Stimulated activated CD8-positive, alpha-beta memory T cell treated with anti-CD3 and anti-CD28 coated beads, Interleukin-15, amount 100 ng/mL, for 24 hours (primary cell): ENCODE data around the gene B3GALT4.
A peak's percentile ranks its signal among the peaks of the same experiment; 100 is the strongest.

ENCODE experiments used
- DNase-seq: peaks from one replicate; pipeline ENCODE4 v3.0.0-alpha.2; 2020; ENCODE audit warnings: low read depth

The B3GALT4 gene

DNA sequence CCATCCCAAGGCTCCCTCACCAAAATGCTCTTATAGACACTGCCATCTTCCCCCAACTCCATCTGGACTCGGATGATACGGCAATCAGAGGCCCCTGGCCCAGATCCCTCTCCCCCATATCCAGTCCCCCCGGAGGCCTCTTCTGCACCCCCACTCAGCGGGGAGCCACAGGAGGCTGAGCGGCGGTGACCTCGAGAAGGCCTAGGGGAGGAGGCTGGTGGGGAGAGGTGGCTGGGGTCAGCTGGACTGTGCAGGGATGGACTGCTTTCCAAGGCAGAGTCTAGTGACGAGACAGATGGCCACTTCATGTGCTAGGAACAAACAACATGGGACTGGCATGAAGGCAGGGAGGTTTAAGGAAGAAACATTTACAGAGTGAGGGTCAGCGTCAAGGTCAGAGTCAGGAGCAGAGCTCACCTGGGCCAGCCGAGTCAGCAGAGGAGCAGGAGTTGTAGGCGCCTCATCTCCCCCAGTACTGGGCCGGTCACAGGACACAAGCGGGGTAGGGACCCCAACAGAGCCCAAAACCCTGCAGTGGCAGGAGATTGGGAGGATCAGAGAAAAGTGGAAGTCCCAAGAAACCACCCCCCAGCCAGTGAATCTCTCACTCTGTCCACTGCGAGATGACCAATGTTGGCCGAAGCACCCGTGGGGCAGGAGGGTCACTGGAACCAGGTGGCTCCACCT lies 16.2 kb downstream of the B3GALT4 start:
- DNase-seq = no peak

DNA sequence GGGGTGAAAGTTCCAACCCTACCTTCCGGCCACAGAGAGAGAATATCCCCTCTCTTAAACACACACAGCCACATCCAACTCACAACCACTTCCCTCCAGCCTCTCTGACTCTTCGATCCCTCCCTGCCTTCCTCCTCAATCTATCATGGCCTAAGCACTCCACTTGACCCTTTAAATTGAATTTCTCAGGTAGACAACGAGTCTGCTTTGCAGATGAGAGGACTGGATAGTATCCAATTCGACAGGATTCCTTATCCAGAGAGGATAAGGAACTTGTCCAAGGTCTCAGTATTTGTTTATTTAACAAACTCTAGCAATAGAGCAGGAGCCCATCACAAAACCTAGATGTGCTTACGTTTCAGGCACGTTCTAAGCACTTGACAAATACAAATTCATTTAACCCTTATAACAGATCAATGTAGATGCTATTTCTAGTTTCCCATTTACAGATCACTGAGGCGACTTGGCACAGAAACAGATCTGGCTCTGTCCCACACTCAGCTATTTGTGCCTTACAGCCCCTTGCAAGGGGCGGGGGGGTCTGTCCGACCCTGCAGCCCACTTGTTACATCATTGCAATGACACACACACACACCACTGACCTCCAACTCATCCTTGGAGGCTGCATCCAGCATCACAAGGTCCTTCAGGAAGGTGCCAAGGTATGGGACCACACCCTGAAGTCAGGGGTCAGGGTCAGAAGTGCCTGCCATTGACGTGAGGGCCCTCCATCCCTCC lies 17.3 kb downstream of the B3GALT4 start:
- no peak for DNase-seq

DNA sequence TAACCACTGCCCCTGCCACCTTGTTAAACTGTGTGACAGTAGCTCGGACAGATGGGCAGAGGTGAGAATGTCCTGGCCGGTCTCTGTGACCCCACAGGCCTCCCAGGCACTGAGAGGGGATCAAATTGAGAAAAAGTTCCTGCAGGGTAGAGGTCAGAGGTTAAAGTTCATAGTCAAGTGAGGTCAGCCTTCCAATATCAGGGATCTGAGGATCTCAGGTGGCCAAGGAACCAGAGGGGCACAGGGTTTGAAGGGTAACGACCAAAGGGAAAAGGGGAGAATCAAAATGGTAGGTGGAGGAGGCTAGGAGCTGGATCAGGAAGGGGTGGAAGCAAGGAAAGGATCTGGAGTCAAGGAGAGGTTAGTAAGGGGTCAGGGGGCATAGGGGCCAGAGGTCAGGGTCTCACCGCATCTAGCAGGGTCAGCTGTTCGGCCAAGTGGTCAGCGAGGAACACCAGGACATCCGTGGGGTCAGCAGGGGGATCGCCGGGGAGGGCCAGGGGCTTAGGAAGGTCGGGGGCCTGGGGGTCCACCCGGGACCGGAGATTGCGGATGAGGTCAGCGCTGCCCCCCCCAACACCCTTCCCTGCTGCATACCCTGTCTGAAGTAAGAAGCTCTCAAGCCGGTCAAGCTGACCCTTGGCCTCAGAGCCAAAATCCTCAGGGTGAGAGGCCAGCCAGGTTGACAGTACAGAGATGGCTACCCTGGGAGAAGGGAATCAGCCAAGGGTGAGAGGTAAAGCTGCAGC lies 18.9 kb downstream of the B3GALT4 start:
- no peak for DNase-seq

DNA sequence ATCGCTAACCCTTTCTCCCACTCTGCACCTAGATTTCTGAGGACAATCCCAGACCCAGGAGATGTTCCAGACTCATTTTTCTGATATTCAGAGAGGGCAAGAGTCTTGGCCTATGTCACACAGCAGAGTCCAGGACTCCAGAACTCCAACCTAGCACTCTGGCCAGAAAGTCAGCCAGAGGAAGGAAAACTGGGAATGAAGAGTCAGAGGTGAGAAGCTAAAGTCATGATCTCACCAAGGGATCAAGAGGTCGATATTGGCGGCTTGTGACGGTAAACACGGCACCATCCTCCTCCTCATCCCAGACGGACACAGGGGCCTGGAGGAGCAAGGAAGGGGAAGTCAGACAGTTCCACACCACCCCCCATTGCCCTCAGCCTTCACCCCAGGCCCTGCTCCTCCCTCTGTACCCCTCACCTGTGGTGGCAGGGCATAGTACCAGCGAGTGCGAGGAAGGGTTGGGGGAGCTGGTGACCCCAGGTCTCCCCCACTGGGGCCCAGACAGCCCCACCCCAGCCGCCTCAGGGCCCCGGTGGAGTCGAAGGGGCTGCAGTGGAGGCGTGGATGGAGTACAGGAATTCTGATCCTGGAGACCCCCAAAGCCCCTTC lies 20.0 kb downstream of the B3GALT4 start:
- no peak for DNase-seq

DNA sequence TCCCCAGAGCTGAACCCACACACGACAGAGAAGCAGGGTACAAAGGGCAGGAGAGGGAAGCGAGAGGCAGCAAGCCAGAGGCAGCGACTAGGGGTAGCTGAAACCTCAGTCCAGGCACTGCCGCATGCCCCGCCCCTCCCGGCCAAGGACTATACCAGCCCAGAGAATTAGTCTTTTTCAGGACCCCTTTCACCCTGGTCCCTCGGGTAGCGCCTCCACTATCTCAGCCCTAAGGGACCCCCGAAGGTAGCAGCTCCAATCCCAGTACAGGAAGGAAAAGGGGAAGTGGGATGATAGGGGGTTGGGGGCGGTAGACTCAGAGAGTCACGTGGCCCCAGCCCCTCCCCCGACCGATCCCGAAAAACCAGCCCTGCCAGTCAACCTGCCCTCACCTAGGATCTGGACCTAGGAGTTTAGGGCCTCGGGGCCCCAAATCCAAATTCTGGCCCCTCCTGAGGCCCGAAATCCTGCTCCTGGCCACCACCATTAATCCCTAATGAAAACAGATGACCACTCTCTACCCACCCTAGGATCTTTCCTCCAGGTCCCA lies 20.6 kb downstream of the B3GALT4 start:
- DNase-seq = no peak

DNA sequence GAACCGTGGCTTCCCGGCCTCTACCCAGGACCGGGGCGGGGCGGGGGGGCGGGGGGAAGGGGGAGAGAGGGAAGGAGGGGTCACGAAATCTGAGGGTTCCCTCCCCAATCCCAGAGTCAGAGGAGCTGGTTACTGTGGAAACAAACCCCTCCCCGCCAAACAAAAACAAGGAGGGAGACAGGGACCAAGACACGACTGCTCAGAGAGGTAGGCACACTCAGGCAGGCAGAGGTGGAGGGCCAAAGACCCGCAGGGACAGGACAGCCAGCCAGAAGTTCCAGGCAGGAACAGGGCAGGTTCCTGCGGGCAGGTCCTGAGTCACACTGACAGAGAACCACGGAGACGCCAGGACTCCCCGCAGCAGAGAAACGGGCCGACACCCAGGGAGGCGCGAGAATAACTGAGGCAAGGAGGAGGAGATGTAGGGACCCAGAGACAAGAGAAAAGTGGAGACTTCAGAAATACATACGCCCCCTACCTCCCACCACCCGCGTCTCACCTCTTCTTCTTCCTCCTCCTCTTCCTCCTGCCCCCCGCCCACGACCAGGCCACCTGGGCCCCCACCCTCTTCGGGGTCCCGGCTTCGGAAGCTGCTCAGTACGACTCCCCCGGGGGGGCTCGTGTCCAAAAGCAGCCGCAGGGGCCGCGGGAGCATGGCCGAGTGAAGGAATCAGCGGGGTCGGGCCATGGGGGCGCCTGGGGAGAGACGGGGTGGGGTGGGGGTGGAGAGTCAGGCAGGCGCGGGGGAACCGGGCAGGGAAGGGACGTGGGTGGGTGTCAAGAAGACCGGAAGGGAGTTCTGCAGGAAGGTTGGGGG lies 21.2 kb downstream of the B3GALT4 start:
- no peak for DNase-seq

DNA sequence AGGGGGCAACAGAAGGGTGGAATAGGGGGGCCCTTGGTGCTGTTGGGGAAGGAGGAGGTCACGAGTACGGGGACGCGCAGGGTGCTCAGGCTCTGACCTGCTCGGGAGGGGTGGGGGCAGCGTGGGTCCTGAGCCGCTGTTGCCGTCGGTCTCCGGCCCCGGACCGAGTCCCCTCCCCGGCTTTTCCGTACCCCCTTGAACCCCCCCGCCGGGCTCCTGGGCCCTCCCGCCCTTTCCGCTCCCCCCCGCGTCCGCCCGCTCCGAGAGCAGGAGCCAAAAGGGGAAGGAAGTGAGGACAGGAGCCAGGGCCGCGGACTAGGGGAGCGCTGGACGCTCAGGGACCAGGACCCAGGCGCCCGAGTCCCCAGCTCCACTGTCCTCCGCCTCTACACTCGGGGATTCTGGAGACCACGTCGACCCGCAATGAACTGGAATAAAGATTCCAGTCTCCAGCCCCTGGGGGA lies 21.9 kb downstream of the B3GALT4 start, which contains the start of gene RGL2:
Gene RGL2, minus strand, starts transcription at position 170 of the 464 bp plus-strand sequence. CDS start 332 bp downstream, outside the sequence.
- DNase-seq = no peak

DNA sequence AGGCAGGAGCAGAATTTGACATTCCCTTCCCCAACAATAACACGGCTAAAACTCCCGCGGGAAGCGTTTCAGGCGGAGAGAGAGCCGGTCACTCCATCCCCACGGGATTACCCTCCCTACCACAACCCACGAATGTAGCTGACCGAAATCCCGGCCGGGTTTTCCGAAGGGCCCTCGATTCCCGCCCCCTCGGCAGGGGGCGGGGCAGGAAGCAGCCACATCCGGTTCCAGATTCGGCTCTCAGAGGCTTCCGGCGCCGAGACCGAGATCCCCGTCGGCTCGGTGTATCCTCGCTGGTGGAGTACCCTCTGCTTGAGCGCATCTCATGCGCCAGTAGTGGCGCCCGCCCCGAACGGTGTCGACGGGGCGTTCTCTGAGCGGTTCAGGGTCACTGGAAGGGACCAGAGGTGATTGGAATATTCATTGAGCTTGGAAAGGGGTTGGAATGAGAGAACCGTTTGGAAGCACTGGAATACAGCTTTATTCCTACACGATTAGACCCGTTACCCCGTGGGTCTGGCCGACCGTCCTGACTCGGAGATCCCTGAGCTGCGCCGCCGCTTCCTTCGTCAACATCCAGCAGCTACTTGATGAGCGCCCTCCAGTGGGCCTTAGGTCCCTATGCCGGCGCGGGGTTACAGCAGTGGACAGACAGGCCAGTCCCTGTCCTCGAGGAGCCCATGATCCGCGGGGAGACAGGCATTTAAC lies 22.5 kb downstream of the B3GALT4 start:
- DNase-seq = peak; percentile 87

DNA sequence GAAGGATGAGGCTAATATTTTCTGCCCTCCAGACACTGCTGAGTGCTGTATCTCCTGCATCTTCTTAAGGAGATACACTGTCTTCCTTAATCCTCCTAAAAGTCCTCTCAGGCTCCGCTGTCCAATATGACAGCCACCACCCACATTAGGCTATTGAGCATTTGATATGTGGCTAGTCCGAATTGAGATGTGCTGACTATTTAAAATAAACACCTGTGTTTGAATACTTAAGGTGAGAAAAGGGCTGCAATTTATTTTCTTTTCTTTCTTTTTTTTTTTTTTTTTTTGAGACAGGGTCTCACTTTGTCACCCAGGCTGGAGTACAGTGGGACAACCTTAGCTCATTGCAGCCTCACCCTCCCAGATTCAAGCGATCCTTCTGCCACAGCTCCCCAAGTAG lies 25.0 kb downstream of the B3GALT4 start:
- DNase-seq = no peak

DNA sequence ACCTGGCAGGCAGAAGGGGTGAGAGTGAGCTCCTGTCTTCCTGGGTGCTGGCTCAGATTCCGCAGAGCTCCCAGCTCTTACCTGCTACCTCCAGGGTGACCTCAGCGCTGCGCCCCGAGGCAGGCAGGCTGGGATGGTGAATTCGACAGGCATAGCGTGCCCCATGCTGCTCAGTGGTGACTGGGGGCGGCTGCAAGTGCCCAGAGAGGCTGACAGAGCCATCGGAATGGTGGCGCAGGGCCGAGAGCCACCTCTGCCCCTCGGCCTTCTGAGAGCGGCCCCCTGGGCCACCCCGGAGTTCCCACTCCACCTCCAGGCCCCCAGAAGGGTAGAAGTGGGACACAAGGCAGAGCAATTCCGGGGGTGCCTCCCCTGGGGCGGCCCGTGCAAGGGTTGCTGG lies 27.3 kb downstream of the B3GALT4 start:
- no peak for DNase-seq

DNA sequence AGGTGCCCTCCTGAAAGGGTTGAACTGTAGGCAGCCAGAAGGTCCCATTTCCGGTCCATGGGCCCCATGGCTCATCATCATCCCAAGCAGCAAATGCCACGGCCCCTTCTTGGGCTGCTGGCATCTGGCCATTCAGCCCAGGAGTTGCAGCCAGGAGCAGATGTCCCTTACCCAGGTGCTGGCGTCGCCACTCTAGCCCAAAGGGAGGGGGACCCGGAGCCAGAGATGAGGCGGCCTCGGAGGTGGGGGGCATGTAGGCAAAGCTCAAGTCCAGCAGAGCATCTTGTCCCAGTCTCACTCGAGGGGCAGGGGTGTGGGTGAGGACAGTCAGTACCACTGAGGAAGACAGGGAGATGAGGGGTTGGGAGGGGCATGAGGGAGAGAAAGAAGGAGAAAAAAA lies 28.1 kb downstream of the B3GALT4 start:
- no peak for DNase-seq

DNA sequence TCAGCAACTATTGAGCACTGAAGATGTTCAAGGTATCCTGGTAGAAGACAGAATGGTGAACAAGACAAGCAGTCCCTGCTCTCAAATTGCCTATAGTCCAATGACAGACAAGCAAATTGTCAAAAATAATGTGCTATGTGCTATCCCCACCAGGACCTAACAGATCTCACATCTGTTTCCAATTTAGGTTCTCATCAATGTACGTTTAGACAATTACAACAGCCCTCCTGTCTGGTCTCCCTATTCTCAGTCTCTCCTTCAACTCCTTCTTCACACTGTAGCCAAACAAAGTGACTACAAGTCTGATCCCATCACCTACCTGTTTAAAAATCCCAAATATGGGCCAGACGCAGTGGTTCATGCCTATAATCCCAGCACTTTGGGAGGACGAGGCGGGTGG lies 29.4 kb downstream of the B3GALT4 start:
- DNase-seq = no peak

DNA sequence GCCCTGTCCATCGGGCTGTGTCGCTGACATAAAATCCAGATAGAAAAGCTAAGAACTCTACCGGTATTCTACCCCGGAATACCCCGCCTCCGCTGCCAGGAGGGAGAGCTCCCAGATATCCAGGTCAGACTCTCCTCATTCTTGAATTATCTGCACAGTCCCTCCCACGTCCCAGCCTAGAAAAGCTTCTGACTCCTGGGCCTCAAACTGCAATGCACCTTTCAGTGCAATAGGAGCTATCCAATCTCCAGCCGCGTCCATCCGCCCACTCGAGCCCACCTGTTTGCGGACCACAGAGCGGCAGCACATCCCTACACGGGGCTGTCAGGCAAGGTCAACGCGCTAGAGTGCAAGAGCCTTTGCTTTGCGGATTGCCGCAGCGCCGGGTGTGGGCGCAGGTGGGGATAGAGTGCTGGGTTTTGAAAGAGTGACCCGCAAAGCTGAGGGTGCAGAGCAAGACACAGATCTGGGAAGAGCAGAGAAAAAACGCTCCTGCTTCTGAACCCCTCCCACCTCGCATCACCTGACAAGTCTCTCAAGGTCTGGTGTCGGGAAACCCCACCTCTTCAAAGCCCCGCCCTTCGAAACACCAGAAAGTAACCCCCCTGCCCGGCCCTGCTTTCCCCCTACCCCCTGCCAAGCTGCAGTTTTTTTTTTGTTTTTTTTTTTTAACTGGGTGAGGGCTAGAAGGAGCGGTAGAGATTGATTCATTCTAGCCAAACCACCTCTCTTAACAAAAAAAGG lies 35.6 kb downstream of the B3GALT4 start:
- no peak for DNase-seq

DNA sequence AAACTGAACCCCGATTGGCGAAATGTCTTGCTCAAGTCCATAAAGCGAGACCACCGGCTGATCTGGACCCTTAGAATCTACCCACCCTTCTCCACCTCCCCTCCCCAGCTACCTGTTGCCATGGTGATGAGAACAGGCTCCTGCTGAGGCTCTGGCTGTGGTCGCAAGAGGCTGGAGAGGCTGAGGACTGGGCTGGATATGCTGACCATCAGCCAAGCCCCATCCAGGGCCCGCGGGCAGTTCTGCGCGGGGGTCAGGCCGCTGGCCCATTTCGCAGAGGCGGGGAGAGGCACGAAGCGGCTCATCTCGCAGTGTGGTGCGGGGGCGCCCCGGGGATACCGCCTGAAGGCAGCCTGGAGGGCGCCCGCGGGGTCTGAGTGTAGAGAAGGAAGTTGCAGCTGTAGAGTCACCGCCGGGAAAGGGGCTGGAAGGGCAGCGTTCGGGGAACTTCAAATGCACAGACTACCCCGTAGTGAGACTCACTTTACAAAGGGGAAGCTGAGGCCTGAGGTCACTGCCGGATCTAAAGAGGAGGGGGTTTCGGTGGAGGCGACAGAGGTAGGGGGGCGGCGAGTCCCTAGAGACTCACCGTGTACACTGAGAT lies 36.3 kb downstream of the B3GALT4 start:
- no peak for DNase-seq

DNA sequence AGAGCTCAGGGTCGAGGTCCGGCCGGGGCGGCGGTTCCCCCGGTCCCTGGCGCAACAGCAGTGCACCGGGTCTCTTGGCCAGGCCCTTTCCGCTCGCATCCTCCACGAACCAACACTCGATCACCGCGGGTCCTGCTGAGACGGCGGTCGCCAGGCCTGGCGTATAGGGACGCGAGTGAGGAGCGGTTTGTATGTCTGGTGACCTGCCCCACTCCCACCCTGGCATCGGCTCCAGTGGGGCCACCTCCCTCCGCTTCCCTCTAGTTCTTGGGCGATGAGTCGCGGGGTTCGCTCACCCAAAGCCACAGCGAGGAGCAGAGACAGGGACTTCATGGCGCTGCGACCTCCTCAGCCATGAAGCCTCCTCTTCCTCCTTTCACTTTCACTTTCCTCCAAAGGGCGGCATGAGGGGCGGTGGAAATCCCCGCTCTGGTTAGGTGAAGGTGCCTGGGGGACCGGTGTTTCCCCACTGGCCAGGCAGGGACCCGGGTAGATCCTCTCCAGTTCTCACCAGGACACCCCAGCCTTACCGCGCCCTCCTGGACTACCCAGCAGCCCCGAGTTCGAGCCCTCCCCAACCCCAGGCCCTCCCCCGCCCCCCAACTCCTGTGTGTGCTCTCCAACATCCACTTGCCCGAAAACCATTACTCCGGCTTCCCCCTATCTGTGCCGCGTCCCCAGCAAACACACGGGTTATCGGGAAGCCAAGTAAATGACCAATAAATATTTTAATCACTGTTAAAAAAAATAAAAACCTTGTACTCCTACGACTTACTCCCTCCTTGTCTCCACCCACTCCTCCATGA lies 37.0 kb downstream of the B3GALT4 start, which contains the start of gene TAPBP:
Gene TAPBP, minus strand, starts transcription at position 370 of the 806 bp plus-strand sequence. Its CDS starts 37 bp downstream, at position 333.
- no peak for DNase-seq

DNA sequence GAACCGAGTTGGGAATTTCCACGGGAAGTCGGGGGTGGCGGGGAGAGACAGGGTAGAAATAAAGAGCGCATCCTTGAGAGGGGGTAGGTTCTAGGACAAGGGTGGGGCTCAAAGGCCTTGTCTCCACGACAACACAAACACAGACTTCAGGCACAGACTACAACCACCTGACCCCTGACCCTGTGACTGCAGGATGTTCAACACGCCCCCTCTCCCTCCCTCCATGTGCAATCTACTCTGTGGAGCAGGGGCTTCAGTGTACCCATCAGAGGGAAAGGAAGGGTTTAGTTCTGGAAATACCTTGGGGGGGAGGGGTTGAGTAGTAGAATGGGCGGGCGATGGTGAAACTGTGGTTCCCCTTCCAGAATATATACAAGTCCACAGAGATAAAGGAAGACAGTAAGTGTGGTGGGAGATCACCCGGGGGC lies 37.6 kb downstream of the B3GALT4 start:
- DNase-seq = no peak

DNA sequence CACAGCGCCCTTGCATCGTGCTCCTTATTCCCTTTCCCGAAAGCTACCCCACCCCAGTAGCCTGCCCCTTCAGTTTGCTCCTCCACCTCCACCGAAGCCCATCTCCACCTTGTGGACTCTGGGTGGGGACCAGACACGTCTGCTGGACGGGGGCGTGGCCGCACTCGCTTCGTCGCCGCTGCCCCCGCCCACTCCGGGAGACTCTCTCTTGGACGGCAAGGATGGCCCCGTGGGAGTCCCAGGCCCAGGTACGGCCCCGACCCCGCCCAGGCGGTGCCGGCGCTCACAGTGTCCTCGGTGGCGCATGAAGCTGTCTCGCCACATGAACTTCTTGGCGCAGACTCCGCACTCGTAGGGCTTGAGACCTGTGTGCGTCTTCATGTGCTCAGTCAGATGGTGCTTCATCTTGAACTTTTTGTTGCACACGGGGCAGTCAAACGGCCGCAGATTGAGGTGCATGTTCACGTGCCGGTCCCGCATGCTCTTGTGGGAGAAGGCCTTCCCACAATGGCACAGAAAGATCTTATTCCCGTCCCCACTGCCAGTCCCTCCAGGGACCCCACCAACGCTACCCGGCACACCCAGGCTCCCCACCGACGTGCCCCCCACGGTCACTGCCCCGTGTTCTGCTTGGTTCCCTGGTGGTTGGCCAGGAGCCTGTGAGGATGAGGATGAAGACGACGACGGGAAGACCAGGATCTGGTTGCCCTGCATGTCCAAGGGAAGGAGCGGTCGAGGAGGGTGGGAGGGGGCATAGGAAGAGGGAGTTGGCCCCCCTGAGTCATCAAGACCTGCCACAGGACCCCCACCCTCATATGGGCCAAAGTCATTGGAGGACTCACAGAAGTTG lies 38.2 kb downstream of the B3GALT4 start:
- no peak for DNase-seq
